Esophagus squamous epithelium (tissue), 5 donors: ENCODE results near the gene IL17RD. TPM values are rescaled to one million over a fixed set of nuclear protein-coding genes. Genes with fewer than 3 reads are reported as not detected.

Source experiments
- DNase-seq: peaks from one replicate; lab custom pipeline; 2025; lab: John Stamatoyannopoulos, UW
- H3K27ac ChIP-seq, 4 donors: fragments of 200-600 bp; sonication (generic); one replicate each; pipeline ENCODE4 v1.5.1; 2016 to 2019; ENCODE audit warnings: mild to moderate bottlenecking in 1 of 4
- H3K27me3 ChIP-seq, 4 donors: fragments of 200-600 bp; sonication (generic); 1 replicate in 3 of 4; 2 replicates in 1 of 4; pipeline versions ENCODE4 v1.5.1 to v1.6.0; 2017 to 2021; ENCODE audit warnings: antibody characterized with exemption in 1 of 4
- H3K36me3 ChIP-seq, 3 donors: fragments of 200-600 bp; sonication (generic); one replicate each; pipeline ENCODE4 v1.5.1; 2016 to 2019
- H3K4me1 ChIP-seq, 3 donors: fragments of 200-600 bp; sonication (generic); one replicate each; pipeline ENCODE4 v1.5.1; 2017 to 2019
- H3K4me3 ChIP-seq, 4 donors: fragments of 200-600 bp; sonication (generic); 1 replicate in 3 of 4; 2 replicates in 1 of 4; pipeline ENCODE4 v1.5.1; 2016 to 2019; ENCODE audit warnings: mild to moderate bottlenecking in 2 of 4, moderate library complexity in 1 of 4
- H3K9me3 ChIP-seq, 3 donors: fragments of 200-600 bp; sonication (generic); one replicate each; pipeline ENCODE4 v1.5.1; 2016 to 2019
- POLR2A ChIP-seq, 4 donors: fragments of 450-650 bp; IDR thresholded peaks; one replicate each; pipeline ENCODE4 v1.6.1; 2017; ENCODE audit warnings: antibody characterized with exemption in 4 of 4, mild to moderate bottlenecking in 4 of 4, moderate library complexity in 3 of 4
- WGBS, 2 donors: methylation state at CpG; one replicate each; pipeline ENCODE4 v1.1.5; 2018; 5-methylcytosine and 5-hydroxymethylcytosine counted together
- intact Hi-C: fragments of 100-400 bp; cut with DNase I; formaldehyde crosslinking; loops from one replicate; pipeline ENCODE4 v1.15.0; 2022
- total RNA-seq, 4 donors: library from RNA; depleted of rRNA; stranded (reverse); fragments of >200 nt; gene quantifications; one replicate each; pipeline ENCODE4 v1.1.0, GENCODE V29; 2016
- TF ChIP-seq, protein P1 (sequence below), 6 experiments: fragments of 450-650 bp in 4 of 6; fragments of 200-600 bp in 2 of 6; sonication (generic) in 2 of 6; IDR thresholded peaks; one replicate each; pipeline ENCODE4 v1.5.1; 2016 to 2019; ENCODE audit warnings: antibody characterized with exemption in 6 of 6, mild to moderate bottlenecking in 4 of 6, moderate library complexity in 4 of 6
- donor health status: DM: yes; HTN: yes; CAD: no.

Gene IL17RD
- total RNA-seq, 4 donors from 2014 or later = 4.4 to 10.4 (median 5.1) TPM

GRCh38 chr3:57169872-57170623 lies 4.9 kb upstream of the IL17RD start:
- no peaks in the 10 kb centered on the region for H3K9me3 ChIP-seq
- H3K27ac ChIP-seq = peak overlapping the region in 3 of 4 donors; percentile 29 to 49 (median 32)
- H3K36me3 ChIP-seq = no peaks in the 10 kb centered on the region
- peak overlapping the region; percentile 40 to 68 (median 49) for H3K4me3 ChIP-seq
- 2 to 7% methylated on average over 12 to 13 of the region's 40 CpGs for whole genome bisulfite sequencing, 2 donors
- no peak for DNase-seq
- no peak for TF ChIP-seq POLR2A (IDR thresholded peaks at IDR 0.05)
- TF ChIP-seq, protein P1, sequence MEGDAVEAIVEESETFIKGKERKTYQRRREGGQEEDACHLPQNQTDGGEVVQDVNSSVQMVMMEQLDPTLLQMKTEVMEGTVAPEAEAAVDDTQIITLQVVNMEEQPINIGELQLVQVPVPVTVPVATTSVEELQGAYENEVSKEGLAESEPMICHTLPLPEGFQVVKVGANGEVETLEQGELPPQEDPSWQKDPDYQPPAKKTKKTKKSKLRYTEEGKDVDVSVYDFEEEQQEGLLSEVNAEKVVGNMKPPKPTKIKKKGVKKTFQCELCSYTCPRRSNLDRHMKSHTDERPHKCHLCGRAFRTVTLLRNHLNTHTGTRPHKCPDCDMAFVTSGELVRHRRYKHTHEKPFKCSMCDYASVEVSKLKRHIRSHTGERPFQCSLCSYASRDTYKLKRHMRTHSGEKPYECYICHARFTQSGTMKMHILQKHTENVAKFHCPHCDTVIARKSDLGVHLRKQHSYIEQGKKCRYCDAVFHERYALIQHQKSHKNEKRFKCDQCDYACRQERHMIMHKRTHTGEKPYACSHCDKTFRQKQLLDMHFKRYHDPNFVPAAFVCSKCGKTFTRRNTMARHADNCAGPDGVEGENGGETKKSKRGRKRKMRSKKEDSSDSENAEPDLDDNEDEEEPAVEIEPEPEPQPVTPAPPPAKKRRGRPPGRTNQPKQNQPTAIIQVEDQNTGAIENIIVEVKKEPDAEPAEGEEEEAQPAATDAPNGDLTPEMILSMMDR (IDR thresholded peaks at IDR 0.05) = peak; percentile 70 to 86 (median 76)
- peaks cover 0 to 10% (median 0%) of the 10 kb centered on the region in 4 donors for H3K27me3 ChIP-seq
- H3K4me1 ChIP-seq = peaks cover 0 to 18% (median 5%) of the 10 kb centered on the region in 3 donors
- intact Hi-C loops = no loop called here

DNA sequence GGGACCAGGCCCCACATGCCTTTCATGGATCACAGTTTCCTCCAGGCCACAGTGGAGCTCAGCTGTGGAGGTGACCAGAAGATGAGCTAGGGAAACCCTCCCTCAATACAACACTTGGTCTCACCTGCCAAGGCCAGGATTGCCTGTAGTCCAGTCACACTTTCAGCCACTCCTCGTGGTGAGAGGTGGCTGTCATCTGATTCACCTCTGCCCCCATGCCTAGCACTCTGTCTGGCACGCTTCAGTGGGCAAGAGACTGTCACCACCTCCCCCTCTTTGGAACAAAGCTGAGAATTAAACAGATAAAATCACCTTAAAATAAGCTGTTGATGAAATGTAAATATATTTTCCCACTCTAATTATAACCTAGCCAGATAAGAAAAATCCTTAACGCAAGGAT lies 4.0 kb upstream of the IL17RD start:
- no peaks in the 10 kb centered on the region for H3K36me3 ChIP-seq
- H3K9me3 ChIP-seq = no peaks in the 10 kb centered on the region
- no peak overlapping the region for H3K4me3 ChIP-seq
- H3K4me1 ChIP-seq = peaks cover 8 to 28% (median 9%) of the 10 kb centered on the region in 3 donors
- no peak for DNase-seq
- no peak overlapping the region for H3K27ac ChIP-seq
- H3K27me3 ChIP-seq = peaks cover 0 to 20% (median 0%) of the 10 kb centered on the region in 4 donors
- TF ChIP-seq POLR2A (IDR thresholded peaks at IDR 0.05) = no peak
- TF ChIP-seq, protein P1 (IDR thresholded peaks at IDR 0.05) = no peak
- 42 to 68% methylated on average over 2 to 3 of the region's 3 CpGs for WGBS, 2 donors
- intact Hi-C loops = no loop called here

GRCh38 chr3:57168151-57168550 lies 3.0 kb upstream of the IL17RD start:
- Histone ChIP-seq H3K4me1 (peaks cover 12 to 37% (median 14%) of the 10 kb centered on the region in 3 donors), H3K27me3 (peaks cover 0 to 26% (median 0%) of the 10 kb centered on the region in 4 donors), H3K4me3 (no peak overlapping the region), H3K36me3 (no peaks in the 10 kb centered on the region), H3K9me3 (no peaks in the 10 kb centered on the region), H3K27ac (no peak overlapping the region)
- WGBS, 2 donors = 50% methylated on average over 1 of the region's 2 CpGs; no CpG with 5 or more reads in 1 of the 2 donors
- DNase-seq = no peak
- no peak for TF ChIP-seq POLR2A (IDR thresholded peaks at IDR 0.05)
- TF ChIP-seq, protein P1 (IDR thresholded peaks at IDR 0.05) = no peak
- intact Hi-C loops = no loop called here

- TF ChIP-seq, protein P1 (IDR thresholded peaks at IDR 0.05) = no peak
- TF ChIP-seq POLR2A (IDR thresholded peaks at IDR 0.05) = no peak
- Histone ChIP-seq H3K27me3 (peaks cover 0 to 34% (median 0%) of the 10 kb centered on the region in 4 donors), H3K9me3 (no peaks in the 10 kb centered on the region), H3K4me1 (peaks cover 12 to 51% (median 15%) of the 10 kb centered on the region in 3 donors), H3K36me3 (no peaks in the 10 kb centered on the region), H3K27ac (no peak overlapping the region), H3K4me3 (no peak overlapping the region)
- no peak for DNase-seq
- WGBS, 2 donors = 63 to 72% methylated on average over 1 to 2 of the region's 2 CpGs
- intact Hi-C loops = no loop called here
These were observed 1.5 kb upstream of the IL17RD start for GRCh38 chr3:57166660-57167059.

DNA sequence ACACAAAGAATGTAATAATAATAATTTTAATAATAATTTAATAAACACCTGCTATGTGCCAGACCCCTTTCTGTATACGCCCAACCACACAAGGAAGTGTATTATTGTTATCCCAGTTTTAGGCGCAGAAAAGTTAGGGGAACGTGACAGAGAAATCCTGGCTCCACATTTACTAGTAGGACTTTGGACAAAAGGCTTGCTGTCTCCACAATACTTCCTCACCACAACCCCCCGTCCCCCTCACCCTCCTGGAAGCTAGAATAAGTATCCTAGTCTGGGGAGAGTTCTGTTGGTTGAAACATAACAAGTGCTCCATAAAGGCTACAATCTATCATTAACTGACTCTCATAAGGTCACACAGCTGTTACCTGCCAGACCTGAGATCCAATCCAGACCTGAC lies 488 bp upstream of the IL17RD start:
- intact Hi-C loops = no loop called here
- peaks cover 12 to 61% (median 22%) of the 10 kb centered on the region in 3 donors for H3K4me1 ChIP-seq
- no peaks in the 10 kb centered on the region for H3K36me3 ChIP-seq
- no peak for TF ChIP-seq POLR2A (IDR thresholded peaks at IDR 0.05)
- TF ChIP-seq, protein P1 (IDR thresholded peaks at IDR 0.05) = no peak
- WGBS, 2 donors = 16 to 22% methylated on average over 4 of the region's 4 CpGs
- H3K27me3 ChIP-seq = peaks cover 0 to 34% (median 0%) of the 10 kb centered on the region in 4 donors
- H3K9me3 ChIP-seq = no peaks in the 10 kb centered on the region
- H3K27ac ChIP-seq = no peak overlapping the region
- no peak for DNase-seq
- peak overlapping the region in 2 of 4 donors; percentile 71 to 89 for H3K4me3 ChIP-seq
